PFSK-1 (cell line): Measurements from ENCODE around the gene GRB2.

ENCODE experiments used
- FOXP2 ChIP-seq: optimal IDR thresholded peaks from 2 replicates; pipeline ENCODE3; 2011; ENCODE audit warnings: borderline replicate concordance, control low read depth, inconsistent platforms; ENCODE audit not compliant: insufficient read depth; ENCODE audit errors: extremely low read length, extremely low read depth
- POLR2AphosphoS5 ChIP-seq: IDR thresholded peaks from 2 replicates; pipeline ENCODE4 v1.6.1; 2012; ENCODE audit warnings: low read depth, mild to moderate bottlenecking, control low read depth, low read length, moderate library complexity
- REST ChIP-seq, 2 experiments: IDR thresholded peaks; 2 replicates each; pipeline versions ENCODE4 v1.6.1 to v1.8.0; 2011 to 2012; ENCODE audit warnings: low read depth in 2 of 2, low read length in 2 of 2, control low read depth in 1 of 2, inconsistent platforms in 1 of 2, mild to moderate bottlenecking in 1 of 2, moderate library complexity in 1 of 2; ENCODE audit not compliant: insufficient read depth in 1 of 2
- SIN3A ChIP-seq: IDR thresholded peaks from 2 replicates; pipeline ENCODE4 v1.6.1; 2012; ENCODE audit warnings: mild to moderate bottlenecking, low read length, moderate library complexity, borderline replicate concordance; ENCODE audit not compliant: insufficient read depth
- TAF1 ChIP-seq: IDR thresholded peaks from 2 replicates; pipeline ENCODE4 v1.6.1; 2012; ENCODE audit warnings: low read length, control low read depth, borderline replicate concordance; ENCODE audit not compliant: insufficient read depth

GRCh38 chr17:75353176-75353575 is 52.3 kb downstream of the GRB2 start:
- TF ChIP-seq TAF1 (no peak), REST (IDR thresholded peaks at IDR 0.05; ENCODE audit: insufficient read depth in 1 of 2, low read depth in 2 of 2, low read length in 2 of 2) (no peak), POLR2AphosphoS5 (no peak), SIN3A (no peak), FOXP2 (no peak)
